ENCODE data around the gene MAT2B. TPM values are rescaled to one million over a fixed set of nuclear protein-coding genes. Genes with fewer than 3 reads are reported as not detected.

The MAT2B gene
- total and polyA plus RNA-seq, 4 donors = 34.5 to 69.7 (median 52.6) TPM

GRCh38 chr5:163540696-163541095 lies 35.3 kb downstream of the MAT2B start:
- TF ChIP-seq CTCF (IDR thresholded peaks at IDR 0.05; ENCODE audit: control extremely low read depth, extremely low read depth) = no peak
- Histone ChIP-seq H3K36me3 (ENCODE audit: control insufficient read depth in 4 of 4, insufficient read depth in 4 of 4, low read length in 4 of 4) (no peaks in the 10 kb centered on the region), H3K27me3 (ENCODE audit: control insufficient read depth in 3 of 3, insufficient read depth in 3 of 3, low read length in 2 of 3) (no peaks in the 10 kb centered on the region), H3K9me3 (ENCODE audit: control insufficient read depth in 4 of 4, insufficient read depth in 3 of 4, low read length in 3 of 4) (no peaks in the 10 kb centered on the region), H3K4me3 (no peak overlapping the region), H3K9ac (ENCODE audit: insufficient read depth in 1 of 2, low read length in 2 of 2) (no peak overlapping the region), H3K4me1 (ENCODE audit: control insufficient read depth in 5 of 5, insufficient read depth in 5 of 5, low read length in 5 of 5) (no peaks in the 10 kb centered on the region), H3K27ac (ENCODE audit: low read depth in 1 of 2, low read length in 1 of 2) (no peak overlapping the region)
- no peak for ATAC-seq (ENCODE audit: insufficient read depth, low FRiP score)
- WGBS, 2 donors = 74 to 84% methylated on average over 1 of the region's 1 CpG
- DNase-seq = no peak

GRCh38 chr5:163542771-163543170 lies 37.4 kb downstream of the MAT2B start:
- Histone ChIP-seq H3K36me3 (ENCODE audit: control insufficient read depth in 4 of 4, insufficient read depth in 4 of 4, low read length in 4 of 4) (no peaks in the 10 kb centered on the region), H3K9ac (ENCODE audit: insufficient read depth in 1 of 2, low read length in 2 of 2) (no peak overlapping the region), H3K4me3 (no peak overlapping the region), H3K4me1 (ENCODE audit: control insufficient read depth in 5 of 5, insufficient read depth in 5 of 5, low read length in 5 of 5) (no peaks in the 10 kb centered on the region), H3K27ac (ENCODE audit: low read depth in 1 of 2, low read length in 1 of 2) (no peak overlapping the region), H3K27me3 (ENCODE audit: control insufficient read depth in 3 of 3, insufficient read depth in 3 of 3, low read length in 2 of 3) (no peaks in the 10 kb centered on the region), H3K9me3 (ENCODE audit: control insufficient read depth in 4 of 4, insufficient read depth in 3 of 4, low read length in 3 of 4) (no peaks in the 10 kb centered on the region)
- TF ChIP-seq CTCF (IDR thresholded peaks at IDR 0.05; ENCODE audit: control extremely low read depth, extremely low read depth) = no peak
- WGBS, 2 donors = 88 to 96% methylated on average over 2 of the region's 2 CpGs
- no peak for DNase-seq
- no peak for ATAC-seq (ENCODE audit: insufficient read depth, low FRiP score)

- H3K9me3 ChIP-seq (ENCODE audit: control insufficient read depth in 4 of 4, insufficient read depth in 3 of 4, low read length in 3 of 4) = no peaks in the 10 kb centered on the region
- ATAC-seq (ENCODE audit: insufficient read depth, low FRiP score) (no peak), DNase-seq (no peak)
- no peak overlapping the region for H3K27ac ChIP-seq (ENCODE audit: low read depth in 1 of 2, low read length in 1 of 2)
- no peaks in the 10 kb centered on the region for H3K27me3 ChIP-seq (ENCODE audit: control insufficient read depth in 3 of 3, insufficient read depth in 3 of 3, low read length in 2 of 3)
- H3K4me3 ChIP-seq = no peak overlapping the region
- no peaks in the 10 kb centered on the region for H3K36me3 ChIP-seq (ENCODE audit: control insufficient read depth in 4 of 4, insufficient read depth in 4 of 4, low read length in 4 of 4)
- H3K9ac ChIP-seq (ENCODE audit: insufficient read depth in 1 of 2, low read length in 2 of 2) = no peak overlapping the region
- H3K4me1 ChIP-seq (ENCODE audit: control insufficient read depth in 5 of 5, insufficient read depth in 5 of 5, low read length in 5 of 5) = no peaks in the 10 kb centered on the region
- no peak for TF ChIP-seq CTCF (IDR thresholded peaks at IDR 0.05; ENCODE audit: control extremely low read depth, extremely low read depth)
- 80 to 86% methylated on average over 4 of the region's 4 CpGs for WGBS, 2 donors
These were observed 38.6 kb downstream of the MAT2B start for GRCh38 chr5:163544041-163544440.

- DNase-seq (no peak), ATAC-seq (ENCODE audit: insufficient read depth, low FRiP score) (no peak)
- no peak overlapping the region for H3K9ac ChIP-seq (ENCODE audit: insufficient read depth in 1 of 2, low read length in 2 of 2)
- no peak for TF ChIP-seq CTCF (IDR thresholded peaks at IDR 0.05; ENCODE audit: control extremely low read depth, extremely low read depth)
- H3K27ac ChIP-seq (ENCODE audit: low read depth in 1 of 2, low read length in 1 of 2) = no peak overlapping the region
- no peak overlapping the region for H3K4me3 ChIP-seq
- H3K4me1 ChIP-seq (ENCODE audit: control insufficient read depth in 5 of 5, insufficient read depth in 5 of 5, low read length in 5 of 5) = no peaks in the 10 kb centered on the region
- H3K27me3 ChIP-seq (ENCODE audit: control insufficient read depth in 3 of 3, insufficient read depth in 3 of 3, low read length in 2 of 3) = no peaks in the 10 kb centered on the region
- no peaks in the 10 kb centered on the region for H3K36me3 ChIP-seq (ENCODE audit: control insufficient read depth in 4 of 4, insufficient read depth in 4 of 4, low read length in 4 of 4)
- H3K9me3 ChIP-seq (ENCODE audit: control insufficient read depth in 4 of 4, insufficient read depth in 3 of 4, low read length in 3 of 4) = no peaks in the 10 kb centered on the region
- 93 to 94% methylated on average over 4 of the region's 4 CpGs for WGBS, 2 donors
These were observed 39.4 kb downstream of the MAT2B start for GRCh38 chr5:163544836-163545235.

Measured in lung (tissue), 12 donors.